ENCODE results near the gene DENND6B. TPM values are rescaled to one million over a fixed set of nuclear protein-coding genes. Genes with fewer than 3 reads are reported as not detected.
A peak's percentile ranks its signal among the peaks of the same experiment; 100 is the strongest.
"Not testable (repeated sequence)": the region's sequence is repeated elsewhere in the genome, so short reads cannot be mapped to it uniquely, and the experiment has no call there.

DENND6B gene
- total RNA-seq, 4 donors from 2014 or later = 2.2 to 3.1 (median 2.7) TPM

GRCh38 chr22:50274311-50274710 lies 52.5 kb downstream of the DENND6B start:
- ATAC-seq (ENCODE audit: low FRiP score) (no peak), DNase-seq (ENCODE audit: low spot score) (no peak)
- TF ChIP-seq CTCF (IDR thresholded peaks at IDR 0.05) = no peak

GRCh38 chr22:50273781-50274180 lies 53.0 kb downstream of the DENND6B start:
- ATAC-seq (ENCODE audit: low FRiP score); DNase-seq (ENCODE audit: low spot score): not testable (repeated sequence)

GRCh38 chr22:50273352-50273751 lies 53.5 kb downstream of the DENND6B start:
- DNase-seq (ENCODE audit: low spot score); ATAC-seq (ENCODE audit: low FRiP score): not testable (repeated sequence)

- DNase-seq (ENCODE audit: low spot score) (no peak), ATAC-seq (ENCODE audit: low FRiP score) (no peak)
- no peak for TF ChIP-seq CTCF (IDR thresholded peaks at IDR 0.05)
Observed at GRCh38 chr22:50272044-50272802, 54.6 kb downstream of the DENND6B start.

GRCh38 chr22:50271519-50271970 lies 55.3 kb downstream of the DENND6B start:
- no peak for ATAC-seq (ENCODE audit: low FRiP score)
- no peak for TF ChIP-seq CTCF (IDR thresholded peaks at IDR 0.05)
- DNase-seq (ENCODE audit: low spot score) = no peak

- DNase-seq (ENCODE audit: low spot score) (peak; percentile 50), ATAC-seq (ENCODE audit: low FRiP score) (peak; percentile 48)
- no peak for TF ChIP-seq CTCF (IDR thresholded peaks at IDR 0.05)
Observed at GRCh38 chr22:50270666-50271394, 56.0 kb downstream of the DENND6B start.

GRCh38 chr22:50269970-50270665 lies 56.7 kb downstream of the DENND6B start, which contains the start of gene MAPK11:
MAPK11 (minus strand) TSS chr22:50270380; CDS start chr22:50270292, 88 bp downstream.
- ATAC-seq (ENCODE audit: low FRiP score) (peak; percentile 61), DNase-seq (ENCODE audit: low spot score) (no peak)
- TF ChIP-seq CTCF (IDR thresholded peaks at IDR 0.05) = no peak

Data from omental fat pad (tissue), 4 donors.